Gastroesophageal sphincter (tissue), 4 donors: Measurements from ENCODE around the gene UBXN6. TPM values are rescaled to one million over a fixed set of nuclear protein-coding genes. Genes with fewer than 3 reads are reported as not detected.

Experiments used
- ATAC-seq: fragments of 150-250 bp; one replicate; pipeline ENCODE4 v1.9.1; 2016; ENCODE audit warnings: mild to moderate bottlenecking, moderate library complexity
- H3K27ac ChIP-seq, 4 donors: fragments of 200-600 bp; sonication (generic) in 3 of 4; 1 replicate in 3 of 4; 2 replicates in 1 of 4; pipeline ENCODE4 v1.5.1; 2016 to 2019
- H3K27me3 ChIP-seq: fragments of 200-600 bp; sonication (generic); one replicate; pipeline ENCODE4 v1.5.1; 2019
- H3K36me3 ChIP-seq, 2 donors: fragments of 200-600 bp; sonication (generic); one replicate each; pipeline ENCODE4 v1.5.1; 2019; ENCODE audit warnings: control low read depth in 1 of 2
- H3K4me1 ChIP-seq, 3 donors: fragments of 200-600 bp; sonication (generic); 1 replicate in 2 of 3; 2 replicates in 1 of 3; pipeline ENCODE4 v1.5.1; 2016 to 2019; ENCODE audit warnings: control low read depth in 2 of 3
- H3K4me3 ChIP-seq, 2 donors: fragments of 200-600 bp; sonication (generic); one replicate each; pipeline ENCODE4 v1.5.1; 2019; ENCODE audit warnings: mild to moderate bottlenecking in 1 of 2, moderate library complexity in 1 of 2
- H3K9me3 ChIP-seq, 3 donors: fragments of 200-600 bp; sonication (generic); one replicate each; pipeline ENCODE4 v1.5.1; 2017 to 2019; ENCODE audit warnings: control low read depth in 2 of 3
- CTCF ChIP-seq, 4 experiments: fragments of 200-600 bp in 2 of 4; fragments of 450-650 bp in 2 of 4; sonication (generic) in 1 of 4; IDR thresholded peaks; one replicate each; pipeline ENCODE4 v1.5.1; 2017 to 2019; ENCODE audit warnings: antibody characterized with exemption in 4 of 4, mild to moderate bottlenecking in 2 of 4, moderate library complexity in 2 of 4
- EP300 ChIP-seq: sonication (generic); formaldehyde crosslinking; IDR thresholded peaks from one replicate; pipeline ENCODE4 v1.6.1; 2017; ENCODE audit warnings: antibody characterized with exemption, mild to moderate bottlenecking
- POLR2A ChIP-seq, 2 donors: fragments of 450-650 bp; IDR thresholded peaks; one replicate each; pipeline ENCODE4 v1.6.1; 2017; ENCODE audit warnings: antibody characterized with exemption in 2 of 2, mild to moderate bottlenecking in 2 of 2, moderate library complexity in 1 of 2
- POLR2AphosphoS5 ChIP-seq: sonication (generic); formaldehyde crosslinking; IDR thresholded peaks from one replicate; pipeline ENCODE4 v1.6.1; 2017; ENCODE audit warnings: antibody characterized with exemption
- WGBS, 2 donors: methylation state at CpG; one replicate each; pipeline ENCODE4 v1.1.5; 2018; ENCODE audit warnings: low coverage in 1 of 2; 5-methylcytosine and 5-hydroxymethylcytosine counted together
- total RNA-seq, 4 donors: library from RNA; depleted of rRNA; stranded (reverse); fragments of >200 nt; gene quantifications; one replicate each; pipeline ENCODE4 v1.1.0, GENCODE V29; 2016

UBXN6 gene
- total RNA-seq, 4 donors from 2014 or later = 62.6 to 130 (median 80.6) TPM

- Histone ChIP-seq H3K9me3 (no peaks in the 10 kb centered on the region), H3K27ac (no peak overlapping the region), H3K27me3 (no peaks in the 10 kb centered on the region), H3K36me3 (peaks cover 0 to 35% of the 10 kb centered on the region in 2 donors), H3K4me1 (no peaks in the 10 kb centered on the region), H3K4me3 (no peak overlapping the region)
- 60 to 89% methylated on average over 1 to 2 of the region's 7 CpGs for WGBS, 2 donors
- no peak for ATAC-seq
- TF ChIP-seq EP300 = no peak
- no peak for TF ChIP-seq POLR2AphosphoS5
- no peak for TF ChIP-seq POLR2A (IDR thresholded peaks at IDR 0.05)
- no peak for TF ChIP-seq CTCF (IDR thresholded peaks at IDR 0.05)
Observed at GRCh38 chr19:4436231-4436630, 21.4 kb downstream of the UBXN6 start.

- WGBS, 2 donors = 84 to 89% methylated on average over 7 to 9 of the region's 9 CpGs
- no peak overlapping the region for H3K27ac ChIP-seq
- H3K4me3 ChIP-seq = no peak overlapping the region
- H3K27me3 ChIP-seq = no peaks in the 10 kb centered on the region
- no peak for ATAC-seq
- no peaks in the 10 kb centered on the region for H3K4me1 ChIP-seq
- no peak for TF ChIP-seq POLR2AphosphoS5
- TF ChIP-seq POLR2A (IDR thresholded peaks at IDR 0.05) = no peak
- TF ChIP-seq CTCF (IDR thresholded peaks at IDR 0.05) = no peak
- no peak for TF ChIP-seq EP300
- H3K36me3 ChIP-seq = peaks cover 0 to 49% of the 10 kb centered on the region in 2 donors
- H3K9me3 ChIP-seq = no peaks in the 10 kb centered on the region
Observed at GRCh38 chr19:4434391-4434790, 23.2 kb downstream of the UBXN6 start.

DNA sequence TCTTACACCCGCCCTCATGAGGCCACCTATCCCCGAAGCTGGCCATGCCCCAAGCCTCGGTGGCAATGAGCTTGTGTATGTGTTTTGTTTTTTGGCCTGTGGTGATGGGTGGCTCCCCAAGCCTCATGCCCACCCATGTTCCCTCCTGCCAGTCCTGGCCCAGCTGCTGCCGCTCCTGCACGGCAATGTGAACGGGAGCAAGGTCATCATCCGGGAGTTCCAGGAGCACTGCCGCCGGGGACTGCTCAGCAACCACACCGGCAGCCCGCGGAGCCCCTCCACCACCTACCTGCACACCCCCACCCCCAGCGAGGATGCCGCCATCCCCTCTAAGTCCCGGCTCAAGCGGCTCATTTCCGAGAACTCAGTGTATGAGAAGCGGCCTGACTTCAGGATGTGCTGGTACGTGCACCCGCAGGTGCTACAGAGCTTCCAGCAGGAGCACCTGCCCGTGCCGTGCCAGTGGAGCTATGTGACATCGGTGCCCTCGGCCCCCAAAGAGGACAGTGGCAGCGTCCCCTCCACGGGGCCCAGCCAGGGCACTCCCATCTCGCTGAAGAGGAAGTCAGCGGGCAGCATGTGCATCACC, 24.6 kb downstream of the UBXN6 start:
- Histone ChIP-seq H3K36me3 (peaks cover 0 to 59% of the 10 kb centered on the region in 2 donors), H3K4me3 (no peak overlapping the region), H3K9me3 (no peaks in the 10 kb centered on the region), H3K4me1 (no peaks in the 10 kb centered on the region), H3K27ac (no peak overlapping the region), H3K27me3 (no peaks in the 10 kb centered on the region)
- WGBS, 2 donors = 54 to 85% methylated on average over 3 to 4 of the region's 28 CpGs
- no peak for ATAC-seq
- no peak for TF ChIP-seq POLR2A (IDR thresholded peaks at IDR 0.05)
- no peak for TF ChIP-seq POLR2AphosphoS5
- no peak for TF ChIP-seq EP300
- TF ChIP-seq CTCF (IDR thresholded peaks at IDR 0.05) = no peak

GRCh38 chr19:4431808-4432674, 25.6 kb downstream of the UBXN6 start:
- H3K4me1 ChIP-seq = no peaks in the 10 kb centered on the region
- H3K27ac ChIP-seq = no peak overlapping the region
- no peak overlapping the region for H3K4me3 ChIP-seq
- H3K36me3 ChIP-seq = peaks cover 0 to 59% of the 10 kb centered on the region in 2 donors
- no peaks in the 10 kb centered on the region for H3K27me3 ChIP-seq
- no peak for TF ChIP-seq EP300
- TF ChIP-seq POLR2A (IDR thresholded peaks at IDR 0.05) = no peak
- no peak for TF ChIP-seq POLR2AphosphoS5
- TF ChIP-seq CTCF (IDR thresholded peaks at IDR 0.05) = no peak
- H3K9me3 ChIP-seq = no peaks in the 10 kb centered on the region
- peak; percentile 57 for ATAC-seq
- WGBS, 2 donors = 73 to 88% methylated on average over 3 to 9 of the region's 26 CpGs
